T-helper 2 cell treated with Interferon-gamma antibody and Interleukin-4, amounts not matched to agents 100 ng/mL and 5 ng/mL, for 36 hours (primary cell): ENCODE results near the gene PAX5. TPM values are rescaled to one million over a fixed set of nuclear protein-coding genes. Genes with fewer than 3 reads are reported as not detected.

Source experiments
- intact Hi-C: fragments of 100-400 bp; cut with micrococcal nuclease; formaldehyde crosslinking; loops from one replicate; pipeline ENCODE4 v1.15.1; 2023
- total RNA-seq: library from RNA; stranded (reverse); gene quantifications from 2 replicates; pipeline ENCODE4 v1.2.3, GENCODE V29; 2022

PAX5 gene
- total RNA-seq, 1 donor from 2014 or later = 0.11 TPM

GRCh38 chr9:36937951-36938350 is 96.1 kb downstream of the PAX5 start:
- intact Hi-C loops = no loop called here

DNA sequence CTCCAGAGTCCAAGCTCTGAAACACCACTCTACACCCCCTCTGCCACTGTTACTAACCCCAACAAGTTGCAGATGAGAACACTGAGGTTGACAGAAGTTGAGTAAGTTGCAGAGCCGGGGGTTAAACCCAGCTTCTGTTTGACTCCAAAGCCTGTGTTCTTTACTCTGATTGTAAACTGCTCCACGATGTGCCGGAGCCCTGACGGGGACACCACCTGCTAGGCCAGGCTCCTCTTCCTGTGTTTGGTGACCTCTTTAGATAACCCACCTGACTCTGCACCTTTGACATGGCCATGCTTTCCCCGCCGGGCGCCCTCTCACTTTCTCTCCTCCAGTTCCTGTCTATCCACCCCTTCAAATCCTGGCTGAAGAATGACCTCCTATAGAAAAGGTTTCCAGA is 96.7 kb downstream of the PAX5 start:
- intact Hi-C loops = no loop called here

- intact Hi-C loops = no loop called here
Measured at GRCh38 chr9:36936498-36936831, 97.6 kb downstream of the PAX5 start.

DNA sequence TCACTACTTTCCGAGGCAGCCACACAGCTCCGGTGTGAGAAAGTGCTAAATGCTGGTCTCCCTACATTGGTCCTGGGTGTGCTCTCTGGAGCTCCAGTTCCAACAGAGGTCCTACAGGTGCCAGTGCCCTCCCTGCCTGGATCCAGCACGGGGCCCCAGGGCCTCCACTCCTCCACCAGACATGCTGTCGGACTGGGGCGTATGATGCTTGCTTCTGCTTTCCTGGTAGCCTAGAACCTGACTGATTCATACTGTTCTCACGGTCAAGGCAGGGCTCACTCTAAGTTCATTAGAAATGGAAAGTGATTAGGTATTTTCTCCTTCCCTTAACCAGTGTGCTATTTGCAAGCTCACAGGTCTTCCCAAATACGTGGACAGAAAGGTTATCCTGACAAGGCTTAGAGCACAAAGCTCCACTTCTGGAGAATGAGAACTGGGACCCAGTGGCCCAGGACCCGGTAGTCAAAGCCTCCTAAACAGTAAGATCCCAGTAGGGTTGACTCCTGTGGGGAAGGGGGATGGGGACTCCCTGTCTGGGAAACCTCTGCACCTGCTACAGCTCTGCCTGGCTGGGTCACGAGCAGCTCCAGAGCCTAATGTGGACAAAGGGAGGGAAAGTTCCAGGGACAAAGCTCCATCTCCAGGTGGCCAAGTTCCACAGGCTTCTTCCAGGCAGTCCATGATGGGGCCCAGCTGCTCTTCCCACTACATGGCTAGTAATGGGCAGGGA is 98.1 kb downstream of the PAX5 start:
- intact Hi-C loops = no loop called here

GRCh38 chr9:36935332-36935731 is 98.7 kb downstream of the PAX5 start:
- intact Hi-C loops = no loop called here

- intact Hi-C loops = no loop called here
Measured at GRCh38 chr9:36934478-36935065, 99.5 kb downstream of the PAX5 start.

DNA sequence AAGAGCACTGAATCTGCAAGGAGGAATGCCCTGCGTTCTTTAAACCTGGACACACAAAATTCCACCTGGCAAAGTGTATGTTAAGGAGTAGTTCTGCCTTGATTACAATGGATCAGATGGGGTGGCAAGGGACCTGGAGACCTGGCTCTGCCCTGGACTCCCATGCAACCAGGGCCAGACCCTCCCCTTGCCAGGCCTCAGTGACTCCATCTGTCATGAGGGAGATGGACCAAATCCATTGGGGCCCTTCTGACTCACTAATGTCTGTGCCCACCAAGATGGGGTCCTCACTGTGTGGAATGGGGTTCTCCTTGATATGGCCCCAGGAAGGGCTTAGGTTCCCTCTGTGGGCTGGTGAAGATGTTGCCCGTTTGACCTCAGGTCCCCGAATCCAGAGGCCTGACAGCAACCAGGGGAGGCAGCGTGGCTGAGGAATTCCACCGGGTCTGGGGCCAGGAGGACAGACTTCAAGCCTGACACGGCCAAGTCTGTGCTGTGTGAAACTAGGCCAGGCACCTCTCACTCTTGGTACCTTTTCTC is 100.3 kb downstream of the PAX5 start:
- intact Hi-C loops = no loop called here

DNA sequence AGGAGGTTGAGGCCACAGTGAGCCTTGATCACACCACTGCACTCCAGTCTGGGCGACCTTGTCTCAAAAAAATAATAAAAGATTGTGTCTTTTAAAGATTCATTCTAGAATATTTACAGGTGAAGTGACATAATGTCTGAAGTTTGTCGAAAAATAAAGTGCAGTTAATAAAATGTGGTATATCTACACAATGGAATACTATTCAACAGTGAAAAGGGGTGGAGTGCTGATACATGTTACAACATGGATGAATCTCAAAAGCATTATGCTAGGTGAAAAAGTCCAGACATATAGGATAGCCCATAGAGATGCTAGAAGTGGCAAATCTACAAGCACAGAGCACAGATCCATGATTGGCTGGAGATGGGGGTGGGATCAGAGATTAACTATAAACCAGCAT is 101.9 kb downstream of the PAX5 start:
- intact Hi-C loops = no loop called here

GRCh38 chr9:36930941-36931340 is 103.1 kb downstream of the PAX5 start:
- intact Hi-C loops = no loop called here

DNA sequence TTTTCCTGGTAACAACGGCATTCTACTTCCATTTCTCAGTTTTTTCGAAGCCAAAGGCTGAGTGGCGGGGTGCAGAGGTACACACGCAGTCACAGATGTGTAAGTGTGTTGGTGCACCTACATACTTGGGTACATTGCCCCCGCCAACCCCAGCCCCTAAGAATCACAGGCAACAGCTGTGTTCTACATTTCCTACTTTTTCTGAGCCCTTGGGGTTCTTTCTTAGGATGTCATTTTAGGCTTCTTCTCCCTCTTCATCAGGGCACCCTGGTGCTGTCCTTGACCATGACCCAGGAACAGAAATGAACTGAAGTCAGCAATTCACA is 104.8 kb downstream of the PAX5 start:
- intact Hi-C loops = no loop called here

DNA sequence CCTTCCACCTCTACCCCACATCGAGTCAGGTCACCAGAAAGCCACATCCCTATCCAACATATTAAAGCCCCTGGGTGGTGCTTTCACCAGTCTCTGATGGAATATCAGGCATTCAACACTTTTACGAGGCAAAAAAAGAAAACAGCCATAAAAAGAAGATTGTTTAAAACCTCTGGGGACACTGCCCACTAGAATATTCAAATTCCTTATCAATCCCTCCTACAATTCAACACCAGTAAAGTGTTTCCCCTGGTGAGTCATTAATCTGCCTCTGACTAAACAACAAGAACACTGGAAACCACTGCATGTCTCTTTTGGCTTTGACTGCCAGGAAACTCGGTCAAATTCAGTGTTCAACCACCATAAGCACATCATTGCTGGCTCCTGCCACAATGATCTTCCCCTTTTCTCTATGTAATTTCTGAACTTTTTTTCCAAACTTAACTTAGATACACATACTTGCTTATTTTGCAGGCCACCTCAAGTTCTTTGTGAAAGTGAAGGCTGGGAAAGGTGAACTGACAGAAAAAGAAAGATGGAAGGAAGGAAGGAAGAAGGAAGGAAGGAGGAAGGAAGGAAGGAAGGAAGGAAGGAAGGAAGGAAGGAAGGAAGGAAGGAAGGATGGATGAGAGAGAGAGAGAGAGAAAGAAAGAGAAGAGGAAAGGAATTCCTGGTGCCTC is 105.3 kb downstream of the PAX5 start:
- intact Hi-C loops = no loop called here

- intact Hi-C loops = no loop called here
Measured at GRCh38 chr9:36928210-36928609, 105.9 kb downstream of the PAX5 start.

GRCh38 chr9:36924757-36925432 is 109.2 kb downstream of the PAX5 start:
- intact Hi-C loops = no loop called here

- intact Hi-C loops = no loop called here
Measured at GRCh38 chr9:36924071-36924470, 110.0 kb downstream of the PAX5 start.

- intact Hi-C loops = no loop called here
Measured at GRCh38 chr9:36923025-36923625, 110.9 kb downstream of the PAX5 start.

GRCh38 chr9:36922548-36922947 is 111.5 kb downstream of the PAX5 start:
- intact Hi-C loops = no loop called here

- intact Hi-C loops = no loop called here
Measured at GRCh38 chr9:36914212-36914577, 119.9 kb downstream of the PAX5 start.

- intact Hi-C loops = no loop called here
Measured at GRCh38 chr9:36913393-36914211, 120.5 kb downstream of the PAX5 start.

DNA sequence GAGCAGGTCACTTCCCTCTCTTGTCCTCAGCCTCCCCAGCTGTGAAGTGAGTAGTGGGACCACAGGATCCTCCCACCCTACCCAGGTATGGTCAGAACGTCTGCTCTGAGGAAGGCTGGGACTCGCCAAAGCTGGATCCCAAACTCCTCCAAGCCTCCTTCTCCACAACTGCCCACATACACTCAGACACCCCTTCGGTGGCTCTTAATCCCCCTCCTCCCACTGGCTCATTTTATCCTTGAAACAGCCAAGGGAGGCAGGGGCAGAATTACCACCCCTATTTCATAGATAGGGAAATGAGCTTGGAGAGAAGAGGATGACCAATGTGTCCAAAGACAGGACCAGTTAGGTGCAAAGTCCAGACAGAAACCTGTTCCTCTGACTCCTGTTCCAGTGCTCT is 121.4 kb downstream of the PAX5 start:
- intact Hi-C loops = no loop called here

DNA sequence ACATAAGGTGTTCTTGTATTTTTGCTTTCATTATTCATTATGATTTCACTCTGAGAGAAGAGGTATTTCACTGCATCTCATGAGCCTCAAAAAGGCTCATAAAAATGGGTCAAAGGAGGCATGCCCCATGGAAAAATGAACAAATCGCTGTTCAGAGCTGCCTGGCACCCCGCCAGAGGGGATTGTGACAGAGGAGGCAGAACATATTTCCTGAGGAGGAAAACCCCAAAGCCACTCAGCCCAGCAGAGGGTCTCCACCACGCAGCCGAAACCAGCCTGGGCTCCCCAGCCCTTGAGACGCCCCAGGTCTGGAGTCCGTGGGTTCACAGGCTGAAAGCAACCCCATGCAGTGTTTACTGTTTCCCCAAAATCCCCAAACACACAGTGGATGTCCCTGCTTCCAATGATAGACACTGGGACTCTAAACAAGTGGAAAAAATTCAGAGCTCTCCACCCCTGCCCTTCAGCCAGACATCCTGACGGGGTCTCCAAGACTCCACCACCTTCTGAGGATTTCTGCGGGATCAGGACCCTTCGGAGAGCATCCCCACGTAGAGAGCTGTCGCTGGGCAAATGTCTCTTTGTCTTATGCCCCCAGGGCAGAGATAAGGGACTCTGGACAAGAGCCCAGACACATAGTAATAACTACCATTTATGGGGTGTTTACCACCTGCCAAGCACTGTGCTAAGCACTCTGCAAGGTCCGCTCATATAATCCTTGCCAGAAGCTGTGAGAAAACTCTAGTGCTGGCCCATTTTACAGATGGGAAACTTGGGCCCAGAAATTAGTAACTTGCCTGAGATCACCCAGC is 122.3 kb downstream of the PAX5 start:
- intact Hi-C loops = no loop called here
